Stimulated activated CD8-positive, alpha-beta memory T cell treated with anti-CD3 and anti-CD28 coated beads, Interleukin-7, amount 100 ng/mL, for 4 hours (primary cell): Measurements from ENCODE around the gene RINL.
A peak's percentile ranks its signal among the peaks of the same experiment; 100 is the strongest.

Experiments
- DNase-seq, 2 donors: peaks; one replicate each; pipeline ENCODE4 v3.0.0-alpha.2; 2020; ENCODE audit warnings: low read depth in 2 of 2

RINL gene

DNA sequence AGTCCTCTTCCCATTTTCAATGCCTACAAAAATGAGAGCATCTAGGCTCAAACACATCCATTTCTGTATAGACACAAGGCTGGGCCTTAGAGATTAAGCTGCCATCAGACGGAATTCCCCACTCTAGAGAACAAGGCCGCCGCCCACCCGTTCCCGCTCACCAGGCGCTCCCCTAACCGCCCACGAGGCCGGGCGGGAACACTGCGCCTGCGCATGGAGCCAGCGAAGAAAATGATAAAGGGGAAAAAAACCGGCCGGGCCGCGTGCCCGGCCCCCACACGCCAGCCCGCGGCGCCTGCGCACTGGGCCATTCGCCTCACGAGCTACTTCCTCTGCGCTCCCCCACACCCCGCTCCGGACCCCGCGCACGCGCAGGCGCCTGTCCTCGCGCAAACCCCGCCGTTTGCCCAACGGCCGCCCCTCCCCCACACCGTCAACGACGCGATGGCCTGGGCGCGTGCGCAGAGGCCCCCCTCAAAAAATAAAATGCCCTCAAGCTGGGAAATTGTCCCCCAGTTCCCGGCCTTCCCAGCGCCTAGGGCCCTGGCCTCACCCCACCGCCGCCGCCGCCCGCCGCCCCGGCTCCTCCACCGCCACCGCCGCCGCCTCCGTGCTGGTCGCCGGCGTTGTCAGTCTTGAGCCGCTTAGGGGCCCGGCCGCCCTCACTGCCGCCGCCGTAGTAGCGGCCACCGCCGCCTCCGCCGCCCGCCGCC is 28.8 kb downstream of the RINL start:
- DNase-seq = peak; percentile 97 to 99

DNA sequence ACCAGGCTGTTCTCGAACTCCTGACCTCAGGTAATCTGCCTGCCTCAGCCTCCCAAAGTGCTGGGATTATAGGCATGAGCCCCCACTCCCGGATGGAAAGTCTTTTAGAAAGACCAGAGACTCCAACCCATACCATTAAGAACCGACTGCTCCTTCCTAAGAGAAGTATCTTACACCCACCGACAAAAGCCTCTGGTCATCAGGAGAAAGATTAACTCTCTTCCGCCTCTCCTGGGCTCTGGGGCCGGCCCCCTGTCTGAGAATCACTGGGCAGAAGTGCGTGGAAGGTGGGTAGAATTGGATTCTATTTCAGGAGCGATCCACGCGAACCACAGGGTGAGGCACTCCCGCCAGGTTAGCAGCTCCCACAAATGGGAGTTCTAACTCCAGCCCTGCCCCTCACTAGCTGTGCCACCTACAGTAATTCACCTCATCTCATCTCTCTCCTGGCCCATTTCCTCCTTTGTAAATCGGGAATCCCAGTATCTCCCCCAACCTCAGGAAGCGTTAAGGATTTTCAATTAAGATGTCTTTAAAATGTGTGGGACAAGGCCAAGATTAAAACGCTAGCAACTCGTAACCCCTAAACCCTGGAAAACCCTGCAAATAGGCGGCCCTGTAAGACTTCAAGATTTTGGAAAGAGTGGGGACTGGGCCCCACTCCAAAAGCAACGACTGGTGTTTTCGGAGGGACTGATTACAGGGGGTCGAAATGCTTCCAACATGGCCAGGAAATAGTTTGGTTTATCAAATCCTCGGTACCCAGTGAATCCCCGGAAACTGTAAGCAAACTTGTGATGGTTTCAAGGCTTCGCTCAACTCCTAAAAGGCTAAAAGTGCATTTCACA is 29.6 kb downstream of the RINL start:
- DNase-seq = no peak

DNA sequence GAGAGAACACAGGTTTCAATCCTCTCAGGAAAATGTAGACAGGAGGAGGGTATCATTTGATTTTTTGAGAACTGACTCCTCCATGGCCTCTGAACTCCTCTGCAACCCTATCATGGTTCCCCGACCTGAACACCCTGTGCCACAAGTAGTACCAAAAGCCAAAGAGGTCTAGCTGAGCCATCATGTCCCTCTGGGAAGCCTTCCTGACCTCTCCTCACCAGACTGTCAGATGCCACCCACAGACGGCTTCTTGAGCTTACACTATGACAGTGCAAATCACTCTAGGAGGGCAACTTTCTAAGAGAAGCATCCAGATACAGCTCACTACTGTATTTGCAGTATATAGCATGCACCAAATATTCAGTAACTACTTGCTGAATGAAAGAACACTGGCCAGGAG is 32.0 kb downstream of the RINL start:
- no peak for DNase-seq

DNA sequence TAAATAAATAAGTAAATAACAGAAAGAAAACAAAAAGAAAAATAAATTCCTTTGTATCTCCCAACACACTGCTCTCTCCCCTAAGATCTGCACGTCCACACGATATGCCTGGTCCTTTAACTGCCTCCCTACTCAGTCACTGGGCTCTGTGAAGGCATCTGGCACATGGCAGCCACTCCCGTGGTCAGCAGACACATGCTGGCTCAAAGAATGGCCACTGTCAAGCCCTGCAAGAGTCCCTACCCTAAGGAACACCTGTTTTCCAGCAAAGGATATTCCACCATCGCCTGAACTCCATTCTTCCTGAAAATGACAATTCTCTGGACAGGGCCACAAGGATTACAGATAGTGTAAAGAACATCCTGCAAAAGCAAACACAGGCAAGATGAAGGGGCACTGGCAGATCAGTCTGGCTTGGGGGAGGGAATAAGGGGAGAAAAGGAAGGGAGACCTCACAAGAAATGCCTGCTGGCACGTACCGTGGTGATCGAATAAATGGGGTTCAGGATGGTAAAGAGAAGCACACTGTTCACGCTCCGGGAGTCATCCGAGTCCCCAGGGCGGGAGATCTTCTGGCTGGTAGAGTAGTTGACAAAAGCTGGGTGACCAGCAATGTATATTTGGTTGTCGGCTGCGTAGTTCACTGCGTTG is 32.6 kb downstream of the RINL start:
- no peak for DNase-seq

DNA sequence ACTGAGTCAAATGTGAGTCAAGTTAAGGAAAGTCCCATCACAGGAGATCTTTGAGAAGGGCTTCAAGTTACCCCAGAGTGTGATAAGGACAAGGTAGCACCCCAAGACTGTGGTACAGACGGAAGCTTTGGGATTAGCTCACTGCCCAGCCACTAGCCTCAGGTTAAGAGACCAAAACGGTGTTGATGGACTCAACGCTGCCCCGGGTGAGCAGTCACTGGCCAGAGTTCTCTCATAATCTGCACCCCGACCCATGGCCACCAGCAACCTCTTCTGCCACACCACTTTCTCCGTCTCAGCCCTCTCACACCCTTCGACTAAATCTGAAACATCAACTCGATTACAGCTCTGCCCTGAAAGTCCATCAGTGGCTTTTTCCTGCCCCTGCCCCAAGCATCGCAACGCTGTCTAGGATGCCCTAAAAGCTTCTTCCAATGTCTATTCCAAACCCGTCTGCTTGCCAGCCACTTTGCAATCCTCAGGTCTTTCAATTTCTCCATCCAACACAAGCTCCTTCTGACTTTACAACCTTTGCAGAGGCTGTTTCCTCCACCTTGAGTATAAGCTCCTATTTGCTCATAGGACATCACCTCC is 33.9 kb downstream of the RINL start:
- no peak for DNase-seq

DNA sequence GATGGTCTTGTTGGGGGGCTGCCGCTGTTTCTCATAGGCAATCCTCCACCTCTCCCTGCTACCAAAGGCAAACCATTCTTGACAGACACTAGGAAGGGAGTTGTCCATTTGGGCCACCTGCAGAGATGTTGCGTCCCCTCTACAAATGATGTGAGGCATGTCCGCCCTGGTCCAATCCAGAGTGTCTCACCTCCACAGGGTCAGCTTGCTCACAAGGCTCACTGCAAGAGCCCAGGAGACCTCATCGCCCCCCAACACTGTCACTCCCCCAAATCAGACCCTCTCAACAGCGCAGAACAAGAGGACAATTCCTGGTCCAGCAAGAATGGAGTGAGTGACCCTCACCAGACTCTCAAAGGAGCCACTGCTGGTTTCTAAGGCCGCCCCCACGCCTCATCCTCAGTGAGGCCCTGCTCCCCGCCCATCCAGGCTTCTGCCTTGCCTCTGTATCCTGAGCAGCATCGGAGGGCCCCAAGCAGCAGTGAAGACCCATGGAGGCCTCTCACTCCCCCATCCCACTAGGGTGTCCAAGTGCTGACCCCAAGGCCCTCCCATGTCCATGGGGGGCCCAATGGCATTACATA is 34.8 kb downstream of the RINL start:
- DNase-seq = no peak

DNA sequence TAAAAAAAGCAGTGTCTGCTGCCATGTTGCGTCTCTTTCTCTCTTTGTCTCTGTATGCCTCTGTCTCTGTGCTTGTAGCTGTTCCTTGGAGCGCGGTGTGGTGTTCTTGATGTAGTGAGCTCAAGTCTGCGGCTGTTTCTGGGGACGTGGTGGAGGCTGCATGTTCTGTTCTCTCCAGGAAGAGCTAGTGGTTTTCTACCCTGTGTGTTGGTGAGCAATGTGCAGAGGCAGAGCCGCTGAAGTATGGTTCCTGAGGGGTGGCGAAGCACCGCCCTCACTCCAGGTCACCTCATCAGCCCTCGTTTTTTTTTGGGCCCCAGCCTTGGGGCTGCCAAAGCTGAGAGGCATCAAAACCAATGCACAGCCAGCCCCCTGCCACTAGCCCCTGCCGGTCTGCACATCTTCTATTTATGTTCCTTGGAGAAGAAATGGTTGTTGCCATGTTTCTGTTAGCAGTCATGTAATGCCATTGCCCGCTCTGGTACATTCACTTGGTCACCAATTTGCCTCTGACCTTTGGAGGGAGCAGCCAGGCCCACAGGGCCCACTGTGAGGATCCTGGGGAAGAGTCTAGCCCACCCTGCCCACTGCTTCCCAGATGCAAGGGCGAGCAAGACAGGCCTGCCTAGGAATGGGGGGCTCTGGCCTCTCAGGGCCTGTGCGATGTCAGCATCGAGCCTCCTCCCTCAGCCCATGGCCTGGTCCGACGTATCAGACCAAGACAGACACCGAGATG is 35.5 kb downstream of the RINL start:
- peak; percentile 46 to 51 for DNase-seq

DNA sequence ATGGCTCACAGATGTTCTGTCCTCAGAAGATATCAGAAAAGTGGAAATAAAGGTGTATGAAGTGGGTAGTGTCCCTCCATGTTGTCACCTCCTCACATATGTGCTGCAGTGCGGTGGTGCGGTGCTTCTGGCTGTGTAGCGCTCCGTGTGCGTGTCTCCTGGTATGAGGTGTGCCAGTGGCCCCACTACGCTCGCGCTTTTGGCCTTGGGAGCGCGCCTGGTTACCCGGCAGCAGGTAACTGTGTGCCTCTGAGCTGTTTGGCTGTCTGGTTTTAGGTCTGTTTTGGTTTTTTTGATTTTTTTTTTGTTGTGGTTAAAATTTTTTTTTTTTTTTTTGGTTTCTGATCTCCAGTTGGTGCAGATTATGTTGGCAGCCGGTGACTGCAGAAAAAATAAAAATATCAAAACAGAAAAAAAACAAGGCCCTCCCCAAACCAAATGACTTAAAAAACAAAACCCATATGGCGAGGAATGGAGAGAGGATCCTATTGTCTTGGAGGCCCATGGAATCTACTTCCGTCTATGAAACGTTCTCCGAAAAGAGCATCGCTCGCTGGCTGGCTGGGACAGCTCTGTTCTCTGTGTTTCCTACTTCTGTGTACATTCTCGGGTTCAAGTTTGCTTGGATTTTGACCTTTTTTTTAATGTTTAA is 36.2 kb downstream of the RINL start:
- DNase-seq = no peak

DNA sequence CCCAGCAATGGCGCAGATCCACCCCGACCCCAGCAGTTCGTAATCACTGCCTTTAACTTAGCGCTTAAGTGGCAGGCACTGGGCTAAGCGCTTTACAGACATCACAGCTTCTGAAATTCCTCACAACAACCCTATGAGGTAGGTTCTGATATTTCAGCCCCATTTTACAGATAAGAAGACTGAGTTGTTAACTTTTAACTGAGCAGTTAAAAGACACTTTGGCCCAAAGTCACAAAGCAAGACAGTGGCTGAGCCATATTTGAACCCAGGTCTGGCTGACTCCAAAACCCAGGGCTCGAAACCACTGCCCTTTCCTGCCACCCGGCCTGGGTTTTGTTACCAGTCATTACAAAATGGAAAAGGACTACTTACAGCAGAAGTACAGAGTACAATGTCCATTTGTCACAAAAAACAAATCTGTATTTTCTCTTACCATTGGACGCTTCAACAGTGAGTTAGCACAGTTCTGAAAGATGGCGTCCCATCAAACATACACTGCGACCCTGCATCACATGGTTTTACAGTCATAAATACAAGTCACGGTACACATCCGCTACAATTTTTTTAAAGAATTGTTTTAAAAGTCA is 36.8 kb downstream of the RINL start:
- no peak for DNase-seq

DNA sequence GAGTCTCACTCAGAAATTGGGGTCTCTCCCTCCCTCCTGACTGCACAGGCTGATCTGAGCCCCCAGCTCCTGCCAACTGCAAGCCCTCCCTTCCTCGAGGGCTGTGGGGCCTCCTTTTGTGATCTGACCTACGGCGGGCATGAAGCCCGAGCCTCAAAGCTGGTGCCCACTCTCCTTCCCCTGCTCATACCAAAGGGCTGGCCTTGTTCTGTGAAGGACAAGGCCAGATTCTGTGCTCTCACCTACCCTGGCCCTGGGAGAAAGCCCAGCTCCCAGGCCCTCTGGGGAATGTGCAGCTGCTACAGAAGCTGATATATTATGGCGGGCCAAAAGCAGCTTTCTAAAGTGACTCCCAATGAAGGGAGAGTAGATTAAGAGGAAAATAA is 37.5 kb downstream of the RINL start:
- no peak for DNase-seq

DNA sequence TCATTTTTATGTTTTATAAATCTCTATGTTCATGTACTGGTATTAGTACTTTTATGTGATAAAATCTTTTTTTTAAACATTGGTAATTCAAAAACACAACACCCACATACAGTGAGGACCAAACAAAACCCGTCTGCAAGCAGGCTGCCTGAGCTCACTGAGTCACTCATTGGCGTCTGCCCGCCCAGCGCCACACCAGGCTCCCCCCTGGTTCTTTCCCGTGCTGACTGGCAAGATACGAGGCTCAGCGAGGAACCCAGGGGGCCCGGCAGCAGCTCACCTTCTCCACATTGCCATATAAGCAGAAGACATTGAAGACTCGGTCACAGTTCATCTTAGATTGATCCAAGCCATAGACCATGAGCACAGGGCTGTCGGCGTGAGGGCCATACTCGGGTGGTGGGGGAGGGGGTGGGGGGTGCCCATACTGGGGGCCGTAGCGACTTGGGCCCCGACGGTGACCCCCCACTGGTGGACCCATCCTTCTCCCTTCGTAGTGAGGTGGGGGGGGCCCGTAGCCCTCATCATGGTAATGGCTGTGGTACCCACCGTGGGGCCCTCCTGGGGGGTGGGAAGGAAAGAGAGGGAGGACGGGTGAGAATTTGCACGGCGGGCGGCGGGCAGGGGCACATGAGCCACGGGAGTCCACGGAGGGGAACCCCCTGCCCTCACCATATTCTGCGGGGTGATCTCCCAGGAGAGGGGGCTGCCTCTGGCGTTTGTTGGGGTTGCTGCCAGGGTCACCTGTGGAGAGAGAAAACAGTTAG is 38.1 kb downstream of the RINL start:
- DNase-seq = no peak

DNA sequence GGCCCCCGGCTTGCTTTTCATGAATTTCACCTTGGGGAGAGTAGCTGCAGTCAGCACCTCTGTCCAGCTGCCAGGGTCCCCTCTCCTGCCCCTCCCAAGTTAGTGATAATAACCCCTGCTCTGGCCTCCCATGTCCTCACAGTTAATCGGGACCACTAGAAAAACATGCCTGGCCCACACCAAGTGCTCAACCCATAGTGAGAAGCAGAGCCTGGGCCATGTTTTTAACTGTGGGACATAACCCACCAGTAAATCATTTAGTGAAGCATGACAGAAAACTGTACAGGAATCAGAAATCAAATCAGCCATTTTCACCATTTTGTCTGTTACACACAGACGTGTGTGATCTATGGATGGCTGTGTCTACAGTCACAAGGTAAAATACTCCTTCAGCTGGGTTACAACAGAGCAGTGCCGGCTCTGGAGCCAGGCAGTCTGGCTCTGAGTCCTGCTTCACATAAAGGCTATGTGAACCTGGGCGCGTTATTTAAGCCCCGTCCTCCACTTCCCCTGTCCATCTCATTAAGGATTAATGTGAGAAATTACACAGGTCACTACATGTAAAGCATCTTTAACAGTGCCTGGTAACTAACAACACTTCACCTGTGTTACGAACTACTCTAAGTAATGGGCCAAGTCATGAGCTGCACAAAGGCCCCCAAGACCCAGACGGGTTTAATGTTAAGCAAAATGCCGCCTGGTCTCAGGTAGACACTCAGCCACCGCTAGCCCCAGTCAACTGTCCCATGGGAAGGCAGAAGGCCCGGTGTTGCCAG is 38.9 kb downstream of the RINL start:
- DNase-seq = no peak

DNA sequence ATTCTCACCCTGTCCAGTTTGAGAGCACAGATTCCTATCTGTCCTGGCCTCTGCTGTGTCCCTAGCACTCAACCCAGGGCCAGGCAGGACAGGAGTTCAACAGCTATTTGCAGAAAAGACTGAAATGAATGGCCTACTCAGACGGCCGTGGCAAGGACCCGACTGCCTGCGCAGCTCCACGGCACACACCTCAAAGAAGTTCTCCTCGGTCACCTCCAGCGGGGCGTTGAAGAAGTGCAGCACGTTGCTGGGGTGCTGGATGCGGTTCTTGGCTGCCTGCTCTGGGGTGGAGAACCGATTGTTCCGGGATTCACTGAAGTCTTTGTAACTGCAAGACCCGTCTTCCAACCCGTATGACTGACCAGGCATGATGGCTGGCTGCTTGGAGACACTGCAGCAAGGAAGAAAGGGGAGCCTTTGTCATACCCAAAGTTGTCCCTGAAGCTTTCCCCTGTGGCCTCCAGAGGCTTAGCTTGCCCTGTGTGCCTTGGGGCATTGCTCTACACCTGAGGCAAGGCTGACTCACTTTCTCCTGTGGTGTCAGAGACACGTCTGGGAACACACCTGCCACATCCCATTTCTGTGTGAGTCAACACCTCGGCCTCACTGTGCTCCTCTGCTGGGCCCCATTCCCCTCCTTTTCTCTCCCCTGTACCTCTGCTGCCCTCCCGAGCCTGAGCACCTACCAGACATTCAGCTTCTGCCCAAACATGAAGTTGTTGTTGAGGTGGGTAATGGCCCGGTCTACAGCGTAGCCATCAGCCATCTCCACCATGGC is 39.7 kb downstream of the RINL start:
- peak; percentile 49 to 51 for DNase-seq

DNA sequence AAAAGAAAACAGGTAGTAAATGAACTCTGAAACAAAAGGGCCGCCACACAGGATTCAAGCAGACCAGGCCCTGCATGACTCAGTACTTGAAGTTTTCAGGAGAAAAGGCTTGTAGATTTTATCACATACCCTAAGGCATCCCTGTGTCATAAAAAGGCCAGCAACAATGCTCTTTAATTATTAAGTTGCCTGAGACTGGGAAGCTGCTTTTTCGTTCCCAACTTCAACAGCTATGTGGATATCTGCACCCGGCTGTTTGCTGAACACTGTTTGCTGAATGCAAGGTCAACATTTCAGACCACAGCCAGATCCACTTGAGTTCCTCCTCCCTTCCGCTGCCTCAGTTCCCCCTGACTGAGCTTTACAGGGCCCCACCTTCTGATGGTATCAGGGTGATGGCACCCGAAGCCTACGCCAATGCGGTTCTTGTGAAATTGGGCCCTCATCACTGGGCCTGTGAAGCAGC is 40.4 kb downstream of the RINL start:
- no peak for DNase-seq

DNA sequence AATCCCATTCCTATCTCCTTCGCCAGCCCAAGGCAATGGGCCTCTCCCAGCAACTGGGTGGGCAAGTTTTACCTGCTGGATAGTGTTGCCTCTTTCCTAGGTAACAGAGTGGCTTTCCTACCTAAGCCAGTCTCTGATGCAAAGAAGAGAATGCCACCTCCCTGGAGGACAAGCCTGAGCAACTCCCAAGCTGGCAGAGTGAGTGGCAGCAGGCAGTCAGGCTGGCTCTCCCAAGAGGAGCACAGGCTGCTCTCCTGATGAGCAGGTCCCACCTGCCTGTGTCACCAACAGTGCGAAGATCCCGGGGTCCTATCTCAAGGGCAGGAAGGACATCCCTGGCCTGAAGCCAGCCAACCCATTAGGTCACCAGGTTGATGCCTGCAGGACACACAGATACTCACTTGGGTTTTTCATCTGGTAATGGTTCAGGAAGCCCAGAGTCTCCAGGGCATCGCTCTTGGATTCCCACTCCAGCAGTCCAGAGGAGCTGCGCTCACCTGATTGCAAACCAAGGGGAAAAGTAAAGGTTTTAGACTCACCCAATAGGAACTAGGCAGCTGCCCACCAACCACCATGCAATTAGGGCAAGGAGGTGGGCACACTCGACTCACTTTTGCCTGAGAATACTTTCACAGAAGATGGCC is 41.0 kb downstream of the RINL start:
- no peak for DNase-seq

DNA sequence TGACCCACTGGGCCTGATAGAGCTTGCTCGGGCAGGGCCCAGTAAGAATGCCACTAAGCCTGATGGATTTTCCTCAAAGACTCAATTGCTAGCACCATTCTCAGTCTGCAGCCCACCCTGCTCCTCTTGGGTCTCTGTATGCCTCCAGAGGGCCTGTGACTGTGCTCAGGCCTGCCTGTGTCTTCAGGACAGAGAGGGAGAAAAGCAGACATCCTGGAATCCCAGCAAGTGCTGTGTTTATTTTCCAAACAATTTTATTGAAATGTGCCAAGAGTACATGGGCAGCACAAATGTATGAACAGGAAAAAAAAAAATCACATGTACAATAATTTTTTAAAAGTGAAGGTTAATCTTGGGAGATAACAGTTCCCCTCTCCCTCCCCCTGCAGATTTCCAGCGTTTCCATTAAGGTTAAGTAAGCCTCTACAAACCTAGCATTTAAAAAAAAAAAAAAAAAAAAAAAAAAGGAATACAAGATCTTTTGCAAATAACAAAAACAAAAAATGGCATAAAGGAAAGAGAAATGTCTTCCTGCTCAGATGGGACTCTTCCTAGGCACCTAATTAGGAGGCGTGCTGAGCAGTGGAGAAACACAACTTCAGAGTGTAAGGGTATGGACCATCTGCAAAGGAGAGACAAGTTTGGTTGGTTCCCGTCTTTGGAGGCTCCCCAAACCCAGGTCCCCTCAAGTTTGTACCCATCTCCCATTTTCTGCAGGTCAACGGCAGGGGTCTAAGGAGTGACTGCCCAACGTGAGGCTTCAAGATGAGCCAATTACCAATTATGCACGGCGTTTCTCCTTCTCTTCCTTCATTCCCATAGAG is 41.7 kb downstream of the RINL start:
- DNase-seq = no peak

DNA sequence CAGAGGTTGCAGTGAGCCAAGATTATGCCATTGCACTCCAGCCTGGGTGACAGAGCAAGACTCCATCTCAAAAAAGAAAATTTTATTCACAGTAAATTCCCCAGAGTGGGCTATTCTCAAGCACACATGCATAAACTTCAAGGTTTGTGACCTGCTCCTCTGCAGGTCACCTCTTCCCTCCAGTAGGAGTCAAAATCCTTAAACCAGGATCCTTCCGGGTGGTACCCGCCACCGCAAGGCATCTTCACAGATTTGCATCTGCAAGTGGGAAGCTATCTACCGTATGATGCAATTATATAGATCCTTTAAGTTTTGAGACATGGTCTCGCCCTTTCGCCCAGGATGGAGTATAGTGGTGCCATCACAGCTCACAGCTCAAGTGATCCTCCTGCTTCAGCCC is 43.5 kb downstream of the RINL start:
- no peak for DNase-seq
